ENCODE measurements around the gene ZNF385C. TPM values are rescaled to one million over a fixed set of nuclear protein-coding genes. Genes with fewer than 3 reads are reported as not detected.
A peak's percentile ranks its signal among the peaks of the same experiment; 100 is the strongest.

The ZNF385C gene
- total RNA-seq, 1 experiment from 2014 or later: 2.8 TPM

DNA sequence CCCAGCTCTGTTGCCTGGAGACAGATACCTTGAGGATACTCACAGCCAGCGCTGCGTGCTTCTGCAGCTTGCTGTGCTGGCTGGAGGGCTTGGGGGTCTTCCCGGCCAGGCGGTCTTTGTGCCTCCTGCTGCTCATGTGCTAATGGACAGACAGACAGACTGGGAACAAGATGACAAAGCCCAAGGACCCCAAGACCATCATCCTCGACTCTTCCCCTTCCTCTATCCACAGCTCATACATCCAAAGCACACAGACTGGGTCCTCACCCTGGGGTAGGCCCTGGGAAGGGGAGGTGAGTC, 70.7 kb downstream of the ZNF385C start:
- Mint-ChIP-seq H3K9me3 (no peaks in the 10 kb centered on the region), H3K4me1 (peaks cover 18 to 32% of the 10 kb centered on the region in 2 experiments)
- H3K4me2 ChIP-seq (ENCODE audit: insufficient read depth, insufficient read length, low read length): no peak overlapping the region

More for the DNA sequence above, 70.7 kb downstream of the ZNF385C start:
- Mint-ChIP-seq H3K27me3 (ENCODE audit: low read depth) (peaks cover 1% of the 10 kb centered on the region), H3K27ac (no peak overlapping the region), H3K4me3 (no peak overlapping the region), H3K36me3 (ENCODE audit: insufficient read depth in 1 of 3, low read depth in 3 of 3) (peaks cover 12 to 28% (median 25%) of the 10 kb centered on the region in 3 experiments)
- Histone ChIP-seq H4K20me1 (ENCODE audit: control insufficient read depth, insufficient read depth, insufficient read length) (no peaks in the 10 kb centered on the region), H4K5ac (ENCODE audit: insufficient read length, low read depth, low read length) (no peak overlapping the region), H2BK12ac (ENCODE audit: insufficient read length, low read depth, low read length) (no peak overlapping the region), H2BK15ac (ENCODE audit: low read depth, low read length) (no peak overlapping the region), H2AFZ (ENCODE audit: low read length) (no peak overlapping the region), H2BK5ac (ENCODE audit: insufficient read length, low read length) (no peak overlapping the region), H3K23me2 (ENCODE audit: insufficient read length, low read depth, low read length, poor library complexity, severe bottlenecking) (no peaks in the 10 kb centered on the region), H2AK5ac (ENCODE audit: insufficient read length, low read length) (no peak overlapping the region), H3K4me1 (ENCODE audit: insufficient read depth, low read length) (no peaks in the 10 kb centered on the region), H3T11ph (ENCODE audit: low read length) (no peak overlapping the region), H3K9ac (ENCODE audit: extremely low read depth, insufficient read length, low read length) (no peak overlapping the region), H4K8ac (replicated peaks; ENCODE audit: insufficient read length, low read depth, low read length) (no peak overlapping the region), H3K27me3 (ENCODE audit: insufficient read depth, low read length) (no peaks in the 10 kb centered on the region), H3K56ac (ENCODE audit: insufficient read length, low read depth, low read length) (no peak overlapping the region), H3K27ac (ENCODE audit: insufficient read length, low read depth, low read length) (no peak overlapping the region), H2BK20ac (ENCODE audit: low read depth, low read length, poor library complexity, severe bottlenecking) (no peak overlapping the region), H2BK120ac (ENCODE audit: low read depth, low read length, poor library complexity, severe bottlenecking) (no peak overlapping the region), H3K79me2 (ENCODE audit: insufficient read depth, low read length) (no peaks in the 10 kb centered on the region), H3K4ac (ENCODE audit: low read depth, low read length) (no peak overlapping the region), H3K18ac (ENCODE audit: insufficient read length, low read depth, low read length) (peak overlapping the region; percentile 14), H3K9me3 (ENCODE audit: control insufficient read depth, low read depth, low read length) (no peaks in the 10 kb centered on the region), H4K91ac (ENCODE audit: insufficient read length, low read depth, low read length) (no peak overlapping the region), H3K23ac (ENCODE audit: insufficient read length, low read depth, low read length) (no peak overlapping the region), H3K14ac (ENCODE audit: insufficient read depth, low read length) (no peak overlapping the region), H3K79me1 (ENCODE audit: insufficient read depth, low read depth, low read length, poor library complexity, severe bottlenecking) (no peaks in the 10 kb centered on the region)
- TF ChIP-seq CTCF (conservative IDR thresholded peaks at IDR 0.05): no peak
- no CpG with 5 or more reads among the region's 5 CpGs for WGBS (ENCODE audit: extremely low coverage, insufficient read length, low lambda C conversion rate)
- no peak for DNase-seq

Data from H9 (cell line).